RWPE1 (cell line): Measurements from ENCODE around the gene FSIP2.

ENCODE experiments used
- CTCF ChIA-PET: fragments of 350-600 bp; sonication (Branson Sonifier 250); formaldehyde crosslinking; extraction: SDS; loops from one replicate; lab custom pipeline; 2021; lab: Yijun Ruan, JAX
- POLR2A ChIA-PET: fragments of 400-600 bp; formaldehyde crosslinking; extraction: SDS; loops from one replicate; lab custom pipeline; 2020; ENCODE audit warnings: antibody characterized with exemption; ENCODE audit not compliant: low non-redundant PET; lab: Yijun Ruan, JAX
- DNase-seq: peaks from one replicate; pipeline ENCODE4 v3.0.0; 2012; ENCODE audit warnings: low spot score
- H3K27ac ChIP-seq: fragments of 450-650 bp; 2 replicates; pipeline ENCODE4 v1.5.1; 2017
- TF ChIP-seq, protein P1 (sequence below): fragments of 450-650 bp; conservative IDR thresholded peaks from 2 replicates; pipeline ENCODE4 v1.5.1; 2017; ENCODE audit warnings: low read depth, mild to moderate bottlenecking

The FSIP2 gene

DNA sequence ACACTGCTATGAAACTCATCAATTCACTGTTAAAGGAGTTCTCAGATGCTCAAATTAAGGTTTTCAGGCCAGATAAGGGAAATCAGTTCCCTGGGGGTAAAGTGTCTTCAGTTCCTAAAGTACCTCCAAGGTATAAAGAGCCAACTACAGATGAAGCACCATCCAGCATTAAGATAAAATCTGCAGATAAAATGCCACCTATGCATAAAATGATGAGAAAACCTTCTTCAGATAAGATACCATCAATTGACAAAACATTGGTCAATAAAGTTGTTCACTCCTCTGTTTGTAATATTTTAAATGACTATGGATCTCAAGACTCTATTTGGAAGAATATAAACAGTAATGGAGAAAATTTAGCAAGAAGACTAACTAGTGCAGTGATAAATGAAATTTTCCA is 68.2 kb downstream of the FSIP2 start:
- ChIA-PET CTCF (no interaction called here), POLR2A (no interaction called here)
- H3K27ac ChIP-seq, result no peak overlapping the region
- TF ChIP-seq, protein P1, sequence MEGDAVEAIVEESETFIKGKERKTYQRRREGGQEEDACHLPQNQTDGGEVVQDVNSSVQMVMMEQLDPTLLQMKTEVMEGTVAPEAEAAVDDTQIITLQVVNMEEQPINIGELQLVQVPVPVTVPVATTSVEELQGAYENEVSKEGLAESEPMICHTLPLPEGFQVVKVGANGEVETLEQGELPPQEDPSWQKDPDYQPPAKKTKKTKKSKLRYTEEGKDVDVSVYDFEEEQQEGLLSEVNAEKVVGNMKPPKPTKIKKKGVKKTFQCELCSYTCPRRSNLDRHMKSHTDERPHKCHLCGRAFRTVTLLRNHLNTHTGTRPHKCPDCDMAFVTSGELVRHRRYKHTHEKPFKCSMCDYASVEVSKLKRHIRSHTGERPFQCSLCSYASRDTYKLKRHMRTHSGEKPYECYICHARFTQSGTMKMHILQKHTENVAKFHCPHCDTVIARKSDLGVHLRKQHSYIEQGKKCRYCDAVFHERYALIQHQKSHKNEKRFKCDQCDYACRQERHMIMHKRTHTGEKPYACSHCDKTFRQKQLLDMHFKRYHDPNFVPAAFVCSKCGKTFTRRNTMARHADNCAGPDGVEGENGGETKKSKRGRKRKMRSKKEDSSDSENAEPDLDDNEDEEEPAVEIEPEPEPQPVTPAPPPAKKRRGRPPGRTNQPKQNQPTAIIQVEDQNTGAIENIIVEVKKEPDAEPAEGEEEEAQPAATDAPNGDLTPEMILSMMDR, result no peak
- no peak for DNase-seq

DNA sequence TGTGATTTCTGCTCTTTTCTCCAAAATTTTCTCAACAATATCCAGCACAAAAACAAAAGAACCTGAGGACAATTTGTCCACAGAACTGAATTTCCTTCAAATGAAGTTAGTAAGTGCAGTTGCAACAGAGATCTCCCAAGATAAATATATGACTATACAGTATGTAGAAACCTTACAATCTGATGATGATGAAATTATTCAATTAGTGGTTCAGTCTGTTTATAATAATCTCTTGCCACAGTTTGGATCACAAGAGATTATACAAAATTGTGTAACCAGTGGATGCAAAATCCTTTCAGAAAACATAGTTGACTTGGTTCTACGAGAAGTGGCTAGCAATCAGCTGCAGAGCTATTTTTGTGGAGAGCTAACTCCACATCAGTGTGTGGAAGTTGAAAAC is 68.7 kb downstream of the FSIP2 start:
- ChIA-PET POLR2A (no interaction called here), CTCF (no interaction called here)
- DNase-seq, result no peak
- H3K27ac ChIP-seq, result no peak overlapping the region
- TF ChIP-seq, protein P1, result no peak

DNA sequence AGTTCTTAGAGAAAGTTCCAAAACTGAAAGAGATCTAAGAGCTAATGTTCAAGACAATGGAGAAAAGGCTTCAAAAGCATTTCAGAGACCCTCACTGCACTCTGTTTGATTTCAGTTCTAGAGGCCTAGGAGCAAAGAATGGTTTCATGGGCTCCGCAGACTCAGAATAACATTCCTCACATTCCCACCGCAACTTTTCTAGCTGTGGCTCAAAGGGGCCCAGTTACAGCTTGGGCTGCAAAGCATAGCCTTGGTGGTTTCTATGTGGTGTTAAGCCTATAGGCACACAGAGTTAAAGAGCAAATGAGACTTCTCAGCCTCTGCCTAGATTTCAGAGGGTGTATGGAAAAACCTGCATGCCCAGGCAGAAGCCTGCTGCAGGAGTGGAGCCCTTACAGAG is 73.0 kb downstream of the FSIP2 start:
- H3K27ac ChIP-seq, result no peak overlapping the region
- ChIA-PET CTCF (no interaction called here), POLR2A (no interaction called here)
- TF ChIP-seq, protein P1, result no peak
- no peak for DNase-seq

DNA sequence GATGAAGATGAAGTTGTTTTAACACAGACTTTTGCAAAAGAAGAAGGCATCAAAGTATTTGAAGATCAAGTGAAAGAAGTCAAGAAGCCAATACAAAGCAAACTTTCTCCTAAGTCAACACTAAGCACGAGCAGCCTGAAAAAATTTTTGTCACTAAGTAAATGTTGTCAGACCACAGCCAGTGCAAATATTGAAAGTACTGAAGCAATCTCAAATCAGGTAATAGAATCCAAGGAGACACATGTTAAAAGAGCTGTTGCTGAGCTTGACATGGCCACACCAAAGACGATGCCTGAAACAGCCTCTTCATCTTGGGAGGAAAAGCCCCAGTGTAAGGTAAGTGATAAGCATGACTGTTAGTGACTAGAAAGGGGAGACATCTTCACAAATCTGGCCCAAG is 75.1 kb downstream of the FSIP2 start:
- ChIA-PET POLR2A (no interaction called here), CTCF (no interaction called here)
- no peak for DNase-seq
- H3K27ac ChIP-seq, result no peak overlapping the region
- TF ChIP-seq, protein P1, result no peak

DNA sequence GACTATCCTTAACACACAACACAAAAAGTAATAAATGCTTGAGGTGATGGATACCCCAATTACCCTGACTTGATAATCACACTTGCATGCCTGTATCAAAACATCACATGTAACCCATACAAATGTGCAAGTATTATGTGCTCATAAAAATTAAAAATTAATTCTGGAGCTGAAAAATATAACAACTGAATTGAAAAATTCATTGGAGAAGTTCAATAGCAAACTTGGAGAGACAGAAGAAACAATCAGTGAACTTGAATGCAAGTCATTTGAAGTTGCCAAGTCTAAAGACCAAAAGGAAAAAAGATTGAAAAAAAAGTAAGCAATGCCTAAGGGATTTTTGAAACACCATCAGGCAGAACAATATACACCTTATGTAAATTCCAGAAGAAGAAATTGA is 79.4 kb downstream of the FSIP2 start:
- POLR2A ChIA-PET, result no interaction called here
- TF ChIP-seq, protein P1, result no peak
- H3K27ac ChIP-seq, result no peak overlapping the region
- no peak for DNase-seq
- CTCF ChIA-PET, result no interaction called here

DNA sequence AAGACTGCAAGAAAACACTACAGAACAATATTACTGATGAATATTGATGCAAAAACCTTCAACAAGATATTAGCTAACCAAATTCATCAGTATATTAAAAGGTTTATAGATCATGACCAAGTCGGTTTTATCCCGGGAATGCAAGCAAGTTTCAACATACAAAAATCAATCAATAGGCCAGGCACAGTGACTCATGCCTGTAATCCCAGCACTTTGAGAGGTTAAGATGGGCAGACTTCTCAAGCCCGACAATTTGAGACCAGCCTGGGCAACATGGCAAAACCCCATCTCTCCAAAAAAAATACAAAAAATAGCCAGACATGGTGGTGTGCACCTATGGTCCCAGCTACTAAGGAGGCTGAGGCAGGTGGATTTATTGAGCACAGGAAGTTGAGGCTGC is 82.9 kb downstream of the FSIP2 start:
- TF ChIP-seq, protein P1, result no peak
- ChIA-PET CTCF (no interaction called here), POLR2A (no interaction called here)
- no peak overlapping the region for H3K27ac ChIP-seq
- DNase-seq, result no peak

DNA sequence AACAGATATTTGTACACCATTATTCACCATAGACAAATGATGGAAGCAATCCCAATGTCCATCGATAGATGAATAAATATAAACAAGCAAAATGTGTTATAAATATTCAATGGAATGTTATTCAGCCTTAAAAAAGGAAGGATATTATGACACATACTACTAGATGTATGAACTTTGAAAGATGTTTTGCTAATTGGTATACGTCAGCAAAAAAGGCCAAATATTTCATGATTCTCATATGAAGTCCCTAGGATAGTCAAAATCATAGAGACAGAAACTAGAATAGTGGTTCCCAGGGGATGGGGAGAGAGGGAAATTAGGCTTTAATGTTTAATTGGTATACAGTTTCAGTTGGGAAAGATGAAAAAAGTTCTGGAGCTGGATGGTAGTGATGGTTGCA is 85.2 kb downstream of the FSIP2 start:
- TF ChIP-seq, protein P1, result no peak
- DNase-seq, result no peak
- H3K27ac ChIP-seq, result no peak overlapping the region
- ChIA-PET POLR2A (no interaction called here), CTCF (no interaction called here)
